Measurements from ENCODE around the gene SLAMF9. TPM values are rescaled to one million over a fixed set of nuclear protein-coding genes. Genes with fewer than 3 reads are reported as not detected.

Gene SLAMF9
- total and polyA plus RNA-seq, 2 of the 8 experiments (the other 6 are each of a cell fraction or from before 2014, with no cell fraction given) = not detected

GRCh38 chr1:159987186-159987585 lies 33.1 kb upstream of the SLAMF9 start (continued):
- no peak for TF ChIP-seq SP1 (IDR thresholded peaks at IDR 0.05; ENCODE audit: low read depth, low read length)
- no peak for TF ChIP-seq NRF1 (IDR thresholded peaks at IDR 0.05; ENCODE audit: low read depth, low read length)
- TF ChIP-seq KDM5A (IDR thresholded peaks at IDR 0.05; ENCODE audit: low read length) = no peak
- no peak for TF ChIP-seq BRCA1 (IDR thresholded peaks at IDR 0.05; ENCODE audit: low read depth, low read length)
- TF ChIP-seq ASH2L (IDR thresholded peaks at IDR 0.05; ENCODE audit: low read length) = no peak
- TF ChIP-seq, protein P1, sequence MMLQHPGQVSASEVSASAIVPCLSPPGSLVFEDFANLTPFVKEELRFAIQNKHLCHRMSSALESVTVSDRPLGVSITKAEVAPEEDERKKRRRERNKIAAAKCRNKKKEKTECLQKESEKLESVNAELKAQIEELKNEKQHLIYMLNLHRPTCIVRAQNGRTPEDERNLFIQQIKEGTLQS (IDR thresholded peaks at IDR 0.05; ENCODE audit: insufficient read depth, low read depth, low read length) = no peak

Data from H1 (cell line).